NCI-H2171 treated with DMSO at 0.1 percent for 48 hours (cell line): ENCODE results near the gene CD37.
A peak's percentile ranks its signal among the peaks of the same experiment; 100 is the strongest.
"Not testable (repeated sequence)": the region's sequence is repeated elsewhere in the genome, so short reads cannot be mapped to it uniquely, and the experiment has no call there.

Experiments used
- DNase-seq: peaks from one replicate; lab custom pipeline; 2025; lab: John Stamatoyannopoulos, UW

CD37 gene

DNA sequence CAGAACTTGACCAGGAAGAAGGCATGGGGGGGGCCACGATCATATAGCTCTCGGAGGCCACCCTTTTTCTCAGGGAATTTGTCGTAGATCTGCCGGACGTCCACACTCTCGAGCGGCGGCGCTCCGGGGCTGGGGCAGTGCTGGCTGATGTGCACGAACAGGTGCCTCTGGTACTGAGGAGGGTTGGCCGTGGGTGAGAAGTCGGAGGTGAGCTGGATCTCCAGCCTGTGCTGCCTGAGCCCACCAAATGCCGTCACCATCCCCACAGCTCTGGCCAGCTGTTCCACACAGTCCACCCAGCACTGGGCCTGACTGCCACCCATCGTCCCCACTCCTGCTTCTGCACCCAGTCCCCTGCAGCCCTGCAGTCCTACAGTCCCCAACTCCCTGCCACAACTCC is 12.0 kb downstream of the CD37 start:
- DNase-seq, result no peak

DNA sequence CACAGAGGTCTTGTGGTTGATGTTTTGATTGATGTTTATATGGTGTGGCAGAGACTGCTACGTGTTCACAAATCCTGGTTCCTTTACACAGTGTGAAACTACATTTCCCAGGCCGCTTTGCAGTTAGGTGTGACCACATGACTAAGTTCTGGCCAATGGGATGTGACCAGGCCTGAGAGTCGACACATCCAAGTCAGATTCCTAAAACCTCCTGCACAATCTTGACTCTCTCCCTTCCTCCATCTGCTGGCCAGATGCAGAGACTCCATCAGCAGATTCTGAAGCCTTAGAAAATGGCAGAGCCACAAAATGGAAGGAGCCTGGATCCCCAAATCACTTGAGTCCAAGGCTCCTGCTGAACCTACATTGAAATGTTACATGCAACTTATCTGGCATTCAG is 12.6 kb downstream of the CD37 start:
- DNase-seq, result peak; percentile 84

DNA sequence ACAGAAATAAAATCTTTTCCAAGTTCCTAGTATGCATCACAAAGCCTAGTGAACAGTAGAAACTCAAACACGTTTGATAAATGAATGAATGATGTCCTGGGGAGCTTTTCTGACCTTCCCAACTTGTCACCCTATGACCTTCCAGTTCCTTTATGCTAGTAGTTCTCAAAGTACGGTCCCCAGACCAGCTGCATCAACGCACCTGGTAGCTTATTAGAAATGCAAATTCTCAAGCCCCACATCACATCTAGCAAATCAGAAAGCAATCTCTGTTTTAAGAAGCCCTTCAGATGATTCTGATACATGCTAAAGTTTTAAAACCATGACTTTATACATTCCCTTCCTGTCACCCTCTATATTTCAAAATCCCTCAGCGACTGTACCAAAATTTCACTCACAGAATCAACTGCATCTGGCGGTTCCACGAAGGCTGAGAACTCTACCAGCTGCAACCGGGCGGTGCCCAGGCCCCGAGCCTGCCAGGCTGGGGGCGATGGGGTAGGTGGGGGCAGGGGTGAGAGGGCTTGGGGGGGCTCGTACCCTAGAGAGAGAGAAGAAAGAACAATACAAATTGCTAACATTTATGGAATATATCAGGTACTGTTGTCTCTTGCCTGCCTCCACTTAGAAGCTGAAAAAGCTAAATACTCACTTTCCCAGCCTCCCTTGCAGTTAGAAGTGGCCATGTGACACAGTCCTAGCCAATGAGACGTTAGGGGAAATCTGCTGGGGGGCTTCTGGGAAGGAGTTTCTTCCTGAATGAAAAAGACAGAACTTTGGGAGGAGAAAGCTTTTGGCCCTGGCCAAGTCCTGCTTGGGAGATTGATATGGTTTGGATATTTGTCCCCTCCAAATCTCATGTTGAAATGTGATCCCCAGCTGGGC is 13.3 kb downstream of the CD37 start:
- DNase-seq, result no peak

DNA sequence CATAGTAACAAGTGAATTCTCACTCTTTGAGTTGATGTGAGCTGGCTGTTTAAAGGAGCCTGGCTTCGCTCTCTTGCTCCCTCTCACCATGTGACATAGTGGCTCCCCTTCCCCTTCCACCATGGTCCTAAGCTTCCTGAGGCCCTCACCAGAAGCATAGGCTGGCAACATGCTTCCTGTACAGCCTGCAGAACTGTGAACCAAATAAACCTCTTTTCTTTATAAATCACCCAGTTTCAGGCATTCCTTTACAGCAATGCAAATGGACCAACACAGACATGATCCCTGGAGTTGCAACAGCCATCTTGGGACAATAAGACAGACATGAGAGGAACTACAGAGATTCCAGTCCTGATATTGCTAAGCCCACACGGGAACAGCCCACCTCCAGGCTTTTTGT is 14.4 kb downstream of the CD37 start:
- no peak for DNase-seq

DNA sequence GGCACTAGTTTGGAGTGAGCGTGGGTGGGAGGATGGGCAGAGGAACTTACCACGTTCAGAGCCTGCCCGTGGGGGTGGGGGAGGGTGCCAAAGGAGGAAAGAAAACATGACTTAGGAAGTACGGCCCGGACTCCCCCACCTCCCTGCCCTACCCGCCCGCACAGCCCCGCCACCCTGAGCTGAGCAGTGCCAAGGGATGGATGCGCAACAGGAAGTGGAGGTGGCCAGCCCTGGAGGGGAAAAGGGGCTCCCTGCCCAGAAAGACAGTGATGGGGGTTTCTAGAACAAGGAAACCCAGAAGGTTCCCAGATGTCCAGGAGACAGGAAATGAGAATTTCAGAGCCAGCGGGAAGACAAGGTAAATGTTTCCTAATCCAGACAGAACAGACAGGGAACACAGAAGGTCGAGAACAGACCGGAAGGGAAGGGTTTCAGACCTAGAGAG is 20.7 kb downstream of the CD37 start:
- DNase-seq, result no peak

DNA sequence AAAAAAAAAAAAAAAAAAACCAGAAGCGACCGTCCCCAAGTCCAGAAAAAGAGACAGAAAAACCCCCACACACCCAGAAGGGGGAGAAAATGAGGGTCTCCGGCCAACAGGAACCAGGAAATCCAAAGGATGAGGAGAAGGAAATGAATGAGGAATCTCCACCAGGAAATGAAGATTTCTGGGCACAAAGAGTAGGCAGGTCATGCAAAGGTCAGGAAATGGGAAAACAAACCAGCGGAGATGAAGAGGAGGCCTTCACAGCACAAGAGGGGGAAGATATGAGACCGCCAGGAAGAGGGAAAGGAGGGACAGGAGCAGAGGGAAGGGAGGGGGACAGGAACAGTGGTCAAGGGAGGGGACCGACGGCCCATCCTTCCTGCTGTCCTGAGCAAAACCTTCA is 21.2 kb downstream of the CD37 start:
- DNase-seq, result no peak

DNA sequence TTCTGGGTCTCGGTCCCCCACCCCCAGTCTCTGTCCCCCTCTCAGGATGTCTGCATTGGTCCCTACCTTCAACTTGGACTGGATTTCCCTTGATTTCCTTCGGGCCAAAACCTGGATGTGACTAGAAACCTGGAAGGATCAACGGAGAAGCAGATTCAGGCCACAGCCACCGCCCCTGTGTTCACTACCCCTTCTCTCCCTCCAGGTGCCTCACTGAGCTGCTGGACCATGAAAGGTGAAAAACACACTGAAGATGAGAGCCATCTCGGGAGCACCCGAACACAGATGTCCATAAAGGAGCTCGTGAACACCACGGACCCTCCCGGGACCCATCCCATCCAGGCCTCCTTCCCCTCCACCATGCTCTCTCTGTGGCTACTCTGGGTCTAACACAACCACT is 22.0 kb downstream of the CD37 start:
- DNase-seq, result no peak

DNA sequence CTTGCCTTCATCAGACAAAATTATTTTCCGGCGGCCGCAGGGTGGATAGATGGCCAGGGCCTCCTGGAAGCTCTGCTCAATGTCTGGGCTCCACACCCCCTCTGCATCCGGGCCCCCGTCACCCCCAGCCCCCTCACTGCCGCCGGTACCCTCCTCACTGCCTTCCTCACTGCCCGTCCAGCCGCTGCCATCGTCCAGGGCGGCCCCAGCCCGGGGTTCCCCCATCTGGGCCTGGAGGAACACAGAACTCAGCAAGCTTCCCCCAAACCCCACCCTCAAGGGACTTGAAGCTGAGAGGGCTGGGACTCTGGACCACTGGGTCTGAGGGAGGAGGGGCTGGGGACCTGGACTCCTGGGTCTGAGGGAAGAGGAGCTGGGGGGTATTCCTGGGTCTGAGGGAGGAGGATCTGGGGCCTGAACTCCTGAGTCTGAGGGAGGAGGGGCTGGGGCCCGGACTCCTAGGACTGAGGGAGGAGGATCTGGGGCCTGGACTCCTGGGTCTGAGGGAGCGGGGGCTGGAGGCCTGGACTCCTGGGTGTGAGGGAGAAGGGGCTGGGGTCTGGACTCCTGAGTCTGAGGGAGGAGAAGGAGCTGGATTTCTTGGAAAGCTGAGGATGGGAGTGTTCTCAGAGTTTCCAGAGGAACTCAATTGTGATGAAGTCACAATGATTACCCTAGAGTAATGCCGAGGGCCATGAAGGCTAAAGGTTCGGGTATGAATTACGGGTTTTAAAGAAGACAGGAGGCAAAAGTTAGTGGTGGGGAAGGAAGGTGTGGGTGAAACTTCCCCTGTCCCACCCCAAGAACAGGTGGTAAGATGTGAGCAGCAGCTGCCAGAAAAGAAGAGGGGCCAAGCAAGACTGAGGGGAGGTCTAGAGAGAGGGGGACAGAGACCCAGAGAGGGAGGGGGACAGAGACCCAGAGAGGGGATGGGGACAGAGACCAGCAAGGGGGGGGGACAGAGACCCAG is 24.9 kb downstream of the CD37 start:
- no peak for DNase-seq

DNA sequence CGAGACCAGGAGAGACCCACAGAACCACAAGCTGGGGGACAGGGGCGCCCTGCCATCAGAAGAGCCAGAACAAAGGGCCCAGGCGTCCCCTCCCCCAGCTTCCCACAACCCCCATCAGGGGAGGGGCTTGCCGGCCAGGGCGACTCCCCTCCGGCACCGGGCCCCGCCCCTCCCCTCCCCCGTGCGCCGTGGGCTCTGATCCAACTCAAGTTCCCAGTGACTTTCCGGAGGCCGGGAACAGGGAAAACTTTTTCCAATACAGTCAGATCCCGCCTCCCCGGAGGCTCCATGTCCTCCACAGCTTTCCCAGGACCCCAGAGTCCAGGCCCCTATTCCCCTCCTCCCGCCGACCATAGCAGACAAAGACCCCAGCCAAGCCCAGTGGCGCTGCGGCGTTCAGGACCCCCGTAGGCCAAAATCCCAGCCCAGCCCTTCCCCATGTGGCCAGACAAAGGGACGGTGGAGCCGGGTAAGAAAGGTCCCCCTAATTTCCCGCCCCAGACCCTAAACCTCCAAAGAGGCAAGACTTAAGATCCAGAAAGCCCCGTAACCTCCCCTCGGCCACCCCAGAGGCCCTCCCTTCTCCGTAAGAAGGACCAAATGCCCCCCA is 26.3 kb downstream of the CD37 start:
- no peak for DNase-seq

DNA sequence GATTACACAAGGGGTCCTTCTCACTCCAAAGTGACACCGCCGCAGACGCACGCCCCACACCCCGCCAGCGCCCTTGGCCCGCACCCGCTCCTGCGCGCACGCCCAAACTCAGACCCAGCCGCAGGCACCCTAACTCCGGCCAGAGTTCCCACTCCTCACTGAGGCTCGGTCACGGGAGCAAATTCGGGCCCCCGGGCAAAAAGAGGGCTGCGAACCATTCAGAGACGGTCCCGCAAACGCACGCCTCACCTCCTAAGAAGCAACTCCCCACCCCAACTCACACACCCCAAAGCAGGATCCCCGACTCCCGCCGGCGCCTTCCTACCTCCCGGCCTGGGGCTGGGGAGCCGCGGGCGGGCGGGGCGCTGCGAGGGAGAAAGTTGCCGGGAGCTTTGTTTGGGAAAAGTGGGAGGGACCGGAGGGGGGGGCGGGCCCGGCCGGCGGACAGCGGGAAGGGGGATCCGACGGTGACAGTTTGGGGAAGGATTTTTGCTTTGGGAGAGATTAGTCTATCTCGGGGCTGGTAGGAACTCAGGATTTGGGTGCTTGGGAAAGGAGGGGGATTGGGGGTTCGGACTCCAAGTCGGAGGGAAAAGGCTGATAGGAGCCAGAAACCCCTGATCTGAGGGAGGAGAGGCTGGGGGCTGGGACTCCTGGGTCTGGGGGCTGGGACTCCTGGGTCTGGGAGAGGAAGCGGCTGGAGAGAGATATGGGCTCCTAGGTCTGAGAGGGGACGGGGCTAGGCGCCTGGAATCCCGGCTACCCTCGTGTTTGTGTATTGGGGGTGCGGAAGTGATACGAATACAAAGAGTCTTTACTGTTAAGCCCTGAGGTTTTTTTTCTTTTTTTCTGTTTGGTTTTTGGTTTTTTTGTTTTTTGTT is 27.1 kb downstream of the CD37 start, which contains the start of gene TEAD2:
Gene TEAD2 (minus strand): TSS at position 369 of the 881 bp plus-strand sequence. CDS start 2,341 bp downstream, outside the sequence.
- no peak for DNase-seq

DNA sequence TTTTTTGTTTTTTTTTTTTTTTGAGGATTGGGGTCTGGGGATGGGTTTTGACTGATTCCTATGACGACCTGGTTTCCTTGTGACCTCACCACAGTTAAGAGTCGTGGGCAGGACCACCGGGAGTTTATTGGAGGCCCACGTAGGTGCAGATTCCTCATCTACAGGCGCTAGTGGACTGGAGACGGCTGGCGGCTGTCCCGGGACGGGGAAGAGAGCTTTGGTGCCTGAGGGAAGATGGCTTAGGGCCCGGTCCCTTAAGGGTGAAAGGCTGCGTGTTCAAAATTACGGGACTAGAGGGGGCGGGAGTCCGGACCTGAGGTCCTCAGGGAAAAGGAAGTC is 27.7 kb downstream of the CD37 start:
- DNase-seq, result no peak

DNA sequence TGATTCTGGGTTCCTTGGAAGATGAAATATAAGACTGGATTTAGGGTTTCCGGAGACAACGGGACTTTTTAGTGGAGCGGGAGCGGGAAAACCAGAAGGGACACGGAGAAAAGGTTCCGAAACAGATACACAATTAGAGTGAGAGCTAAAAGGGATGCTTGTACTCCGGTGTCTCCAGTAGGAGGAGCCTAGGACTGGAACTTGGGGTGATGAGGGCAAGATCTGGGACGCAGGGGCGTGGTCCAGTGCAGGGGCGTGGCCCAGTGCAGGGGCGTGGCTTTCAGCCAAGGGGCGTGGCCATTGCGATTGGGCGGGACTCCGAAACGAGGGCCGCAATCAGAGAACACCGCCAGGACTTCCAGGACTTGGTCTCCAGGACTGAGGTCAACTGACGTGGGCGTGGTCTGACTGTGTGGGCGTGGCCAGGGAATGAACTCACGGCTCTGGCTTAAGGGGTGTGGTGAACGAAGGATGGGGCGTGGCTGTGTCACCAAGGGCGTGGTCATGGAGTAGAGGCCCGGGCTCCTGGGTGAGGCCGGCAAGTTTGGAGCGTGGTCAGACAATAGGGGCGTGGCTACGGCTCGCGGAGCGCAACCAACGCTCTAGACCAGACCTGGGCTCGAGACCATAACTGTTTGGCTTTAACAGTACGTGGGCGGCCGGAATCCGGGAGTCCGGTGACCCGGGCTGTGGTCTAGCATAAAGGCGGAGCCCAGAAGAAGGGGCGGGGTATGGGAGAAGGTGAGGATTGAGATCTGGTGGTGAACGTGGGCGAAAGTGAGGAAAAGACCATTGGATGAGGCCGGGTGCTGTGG is 28.3 kb downstream of the CD37 start, which contains the start of gene DKKL1:
Gene DKKL1 (plus strand): TSS at position 610 of the 815 bp plus-strand sequence. CDS start 122 bp downstream, at position 732.
- DNase-seq, result peak; percentile 80

DNA sequence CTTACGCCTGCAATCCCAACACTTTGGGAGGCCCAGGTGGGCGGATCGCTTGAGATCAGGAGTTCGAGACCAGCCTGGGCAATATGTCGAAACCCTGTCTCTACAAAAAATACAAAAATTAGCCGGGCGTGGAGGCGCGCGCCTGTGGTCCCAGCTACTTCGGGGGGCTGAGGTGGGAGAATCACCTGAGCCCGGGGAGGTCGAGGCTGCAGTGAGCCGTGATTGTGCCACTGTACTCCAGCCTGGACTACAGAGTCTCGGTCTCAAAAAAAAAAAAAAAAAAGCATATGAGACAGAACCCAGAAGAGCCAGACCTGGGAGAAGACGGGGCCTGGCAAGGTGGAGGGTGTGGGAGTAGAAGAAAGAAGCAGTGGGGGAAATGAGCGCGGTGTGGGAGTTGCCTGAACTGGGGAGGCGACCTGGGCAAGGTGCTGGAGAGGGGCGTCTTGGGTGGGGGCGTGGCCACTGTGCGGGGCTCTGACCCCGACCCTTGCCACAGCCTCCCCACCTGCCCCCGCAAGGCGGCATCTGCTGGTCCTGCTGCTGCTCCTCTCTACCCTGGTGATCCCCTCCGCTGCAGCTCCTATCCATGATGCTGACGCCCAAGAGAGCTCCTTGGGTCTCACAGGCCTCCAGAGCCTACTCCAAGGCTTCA is 29.0 kb downstream of the CD37 start:
- no peak for DNase-seq

DNA sequence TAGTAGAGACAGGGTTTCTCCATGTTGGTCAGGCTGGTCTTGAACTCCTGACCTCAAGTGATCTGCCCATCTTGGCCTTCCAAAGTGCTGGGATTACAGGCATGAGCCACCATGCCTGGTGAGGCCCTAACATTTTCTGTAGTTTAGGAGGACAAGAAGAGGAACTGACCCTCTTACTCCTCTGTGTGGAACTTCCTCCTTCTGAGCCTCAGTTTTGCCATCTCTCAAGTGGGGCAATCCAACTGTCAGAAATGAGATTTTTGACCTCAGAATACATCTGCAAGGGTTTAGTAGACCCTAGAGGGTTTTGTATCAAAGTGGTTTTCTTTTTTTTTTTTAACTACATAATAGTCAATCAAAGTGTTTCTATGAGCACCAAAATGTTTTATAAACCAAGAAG is 30.9 kb downstream of the CD37 start:
- no peak for DNase-seq

DNA sequence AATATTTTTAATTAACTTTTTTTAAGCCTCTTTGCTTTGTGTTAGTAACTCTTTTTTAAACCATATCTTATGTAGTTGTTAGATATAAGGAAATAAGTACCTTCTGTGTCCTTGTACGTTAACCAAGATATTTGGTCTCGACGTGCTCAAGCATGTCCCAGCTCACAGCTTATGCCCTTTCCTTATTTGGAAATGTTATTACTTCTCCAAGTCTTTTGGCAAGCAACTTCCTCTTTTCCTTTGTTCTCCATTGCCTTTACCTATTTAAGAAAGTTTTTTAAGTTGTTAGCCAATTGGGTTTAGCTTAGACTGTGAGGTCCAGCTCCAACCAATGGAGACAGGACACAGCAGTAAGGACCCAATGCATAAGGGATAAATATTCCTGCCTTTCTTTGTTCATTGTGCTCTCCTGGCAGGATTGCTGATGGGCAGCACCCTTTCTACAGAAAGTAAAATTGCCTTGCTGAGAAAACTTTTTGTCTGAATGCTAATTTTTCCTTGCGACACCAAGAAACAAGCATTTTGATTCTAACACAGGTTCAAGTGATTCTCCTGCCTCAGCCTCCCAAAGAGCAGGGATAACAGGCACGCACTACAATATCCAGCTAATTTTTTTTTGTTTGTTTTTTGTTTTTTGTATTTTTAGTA is 33.6 kb downstream of the CD37 start:
- DNase-seq, result peak; percentile 25

DNA sequence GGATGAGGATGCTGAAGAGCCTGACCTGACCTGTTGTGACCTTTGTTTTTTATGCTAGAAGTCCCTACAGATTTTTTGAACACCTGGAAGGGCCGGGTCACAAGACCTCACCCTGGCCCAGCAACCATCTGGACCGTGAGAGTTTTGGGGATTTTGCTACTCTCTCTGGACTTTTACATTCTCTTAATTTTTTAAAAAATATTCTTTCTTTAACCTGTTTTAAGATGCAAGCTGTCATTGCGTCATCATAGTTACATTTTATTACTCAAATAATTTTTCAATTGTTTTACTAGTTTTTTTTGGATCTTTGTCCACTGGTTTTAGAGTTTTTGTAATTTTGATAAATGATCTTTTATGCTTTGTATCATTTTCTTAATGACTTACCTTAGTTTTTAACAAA is 36.0 kb downstream of the CD37 start:
- no peak for DNase-seq

DNA sequence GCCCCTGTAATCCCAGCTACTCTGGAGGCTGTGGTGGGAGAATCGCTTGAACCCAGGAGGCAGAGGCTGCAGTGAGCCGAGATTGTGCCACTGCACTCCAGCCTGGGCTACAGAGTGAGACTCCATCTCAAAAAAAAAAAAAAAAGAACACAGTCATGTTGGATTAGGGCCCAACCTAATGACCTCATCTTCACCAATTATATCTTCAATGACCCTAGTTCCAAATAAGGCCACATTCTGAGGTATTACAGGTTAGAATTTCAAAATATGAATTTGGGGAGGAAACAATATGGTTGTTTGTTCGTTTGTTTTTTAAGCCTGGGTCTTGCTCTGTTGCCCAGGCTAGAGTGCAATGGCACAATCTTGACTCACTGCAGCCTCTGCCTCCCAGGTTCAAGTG is 38.0 kb downstream of the CD37 start:
- DNase-seq, result not testable (repeated sequence)

DNA sequence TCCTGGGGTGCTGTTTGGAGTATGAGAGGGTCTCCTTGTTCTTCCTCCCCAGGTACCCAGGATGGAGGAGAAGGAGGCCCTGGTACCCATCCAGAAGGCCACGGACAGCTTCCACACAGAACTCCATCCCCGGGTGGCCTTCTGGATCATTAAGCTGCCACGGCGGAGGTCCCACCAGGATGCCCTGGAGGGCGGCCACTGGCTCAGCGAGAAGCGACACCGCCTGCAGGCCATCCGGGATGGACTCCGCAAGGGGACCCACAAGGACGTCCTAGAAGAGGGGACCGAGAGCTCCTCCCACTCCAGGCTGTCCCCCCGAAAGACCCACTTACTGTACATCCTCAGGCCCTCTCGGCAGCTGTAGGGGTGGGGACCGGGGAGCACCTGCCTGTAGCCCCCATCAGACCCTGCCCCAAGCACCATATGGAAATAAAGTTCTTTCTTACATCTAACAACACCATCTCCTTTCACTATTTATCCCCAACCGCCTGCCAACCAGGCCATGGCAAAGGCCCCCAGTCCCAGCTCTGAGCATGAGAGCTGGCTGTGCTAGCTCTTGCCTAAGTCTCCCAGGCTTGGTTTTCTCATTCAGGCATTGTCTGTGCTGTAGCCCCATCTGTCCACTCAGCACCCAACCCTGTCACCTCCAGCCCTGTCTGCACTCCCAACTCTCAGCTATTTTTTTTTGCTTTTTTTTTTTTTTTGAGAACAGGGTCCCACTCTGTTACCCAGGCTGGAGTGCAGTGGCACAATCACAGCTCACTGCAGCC is 39.6 kb downstream of the CD37 start:
- DNase-seq, result no peak

DNA sequence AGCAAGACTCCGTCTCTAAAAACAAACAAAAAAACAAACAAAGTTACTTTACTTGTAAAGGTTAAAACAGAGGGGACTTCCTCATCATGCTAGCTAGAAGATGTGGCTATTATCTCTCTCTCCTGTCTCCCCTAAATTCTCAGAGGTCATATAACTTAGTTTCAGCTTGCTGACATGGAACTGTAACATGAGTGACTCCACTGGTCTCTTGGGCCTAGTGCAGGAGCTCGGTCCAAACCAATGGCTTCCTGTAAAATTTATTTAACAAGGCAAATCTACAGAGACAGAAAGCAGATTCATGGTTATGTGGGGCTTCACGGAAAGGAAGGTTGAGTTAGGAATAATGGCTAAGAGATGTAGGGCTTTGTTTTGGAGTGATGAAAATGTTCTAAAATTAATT is 43.3 kb downstream of the CD37 start:
- no peak for DNase-seq
